Measurements from ENCODE around the gene CLDN9.

The CLDN9 gene

GRCh38 chr16:3020604-3021448 lies 8.1 kb downstream of the CLDN9 start:
- FAIRE-seq: no peak

GRCh38 chr16:3021449-3022207 lies 8.9 kb downstream of the CLDN9 start:
- FAIRE-seq: peak; percentile 85

GRCh38 chr16:3022208-3022683 lies 9.5 kb downstream of the CLDN9 start:
- peak; percentile 71 for FAIRE-seq

GRCh38 chr16:3022684-3023414 lies 10.1 kb downstream of the CLDN9 start:
- FAIRE-seq: no peak

- FAIRE-seq: peak; percentile 9
Observed at GRCh38 chr16:3023415-3023668, 10.6 kb downstream of the CLDN9 start.

- FAIRE-seq: peak; percentile 91
Observed at GRCh38 chr16:3023669-3024478, 11.2 kb downstream of the CLDN9 start, which contains the start of the genes HCFC1R1 and THOC6. Gene HCFC1R1 (minus strand): TSS chr16:3023942. CDS start chr16:3023941, 1 bp downstream. Gene THOC6 (plus strand): TSS chr16:3024035. CDS start chr16:3024327, 292 bp downstream.

GRCh38 chr16:3025032-3026002 lies 12.6 kb downstream of the CLDN9 start:
- no peak for FAIRE-seq

- FAIRE-seq: no peak
Observed at GRCh38 chr16:3026003-3026378, 13.3 kb downstream of the CLDN9 start.

GRCh38 chr16:3026609-3027488 lies 14.1 kb downstream of the CLDN9 start:
- FAIRE-seq: no peak

- FAIRE-seq: no peak
Observed at GRCh38 chr16:3027489-3027795, 14.7 kb downstream of the CLDN9 start.

GRCh38 chr16:3027983-3028715 lies 15.4 kb downstream of the CLDN9 start:
- FAIRE-seq: no peak

- no peak for FAIRE-seq
Observed at GRCh38 chr16:3028716-3029319, 16.1 kb downstream of the CLDN9 start.

GRCh38 chr16:3029491-3030221 lies 16.9 kb downstream of the CLDN9 start:
- no peak for FAIRE-seq

GRCh38 chr16:3030222-3031212 lies 17.8 kb downstream of the CLDN9 start:
- FAIRE-seq: no peak

- FAIRE-seq: no peak
Observed at GRCh38 chr16:3032624-3033023, 19.9 kb downstream of the CLDN9 start.

- FAIRE-seq: no peak
Observed at GRCh38 chr16:3035289-3035971, 22.7 kb downstream of the CLDN9 start.
